ENCODE measurements around the gene PDE10A.
A peak's percentile ranks its signal among the peaks of the same experiment; 100 is the strongest.

PDE10A gene

DNA sequence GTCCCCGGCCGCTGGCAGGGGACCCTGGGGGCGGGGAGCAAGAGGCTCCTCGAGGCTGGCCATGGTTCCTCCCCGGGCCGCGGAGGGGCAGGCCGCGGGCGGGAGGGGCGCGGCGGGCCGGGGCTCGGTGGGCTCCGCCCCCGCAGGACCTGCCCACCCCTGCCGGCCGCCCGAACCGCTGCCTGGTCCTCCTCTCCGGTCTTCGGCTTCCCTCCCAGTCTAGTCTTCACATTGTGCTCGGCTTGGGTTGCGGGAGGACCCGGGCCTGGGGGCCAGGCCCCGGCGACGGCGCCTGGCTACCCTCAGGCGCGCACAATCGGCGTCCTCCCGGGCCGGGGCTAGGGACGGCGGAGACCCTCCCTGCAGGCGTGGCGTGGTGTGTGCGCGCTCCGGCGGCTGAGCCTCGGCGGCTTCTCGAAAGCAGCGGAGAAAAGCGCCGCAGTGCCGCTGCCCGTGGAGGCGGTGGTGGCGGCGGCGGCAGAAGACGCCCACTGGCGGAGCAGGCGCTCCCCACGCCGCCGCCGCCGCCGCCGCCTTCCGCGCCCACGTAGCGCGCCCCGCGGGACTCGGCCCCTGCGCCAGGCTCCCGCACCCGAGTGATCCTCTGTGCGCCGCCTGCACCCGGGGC is at the start of gene PDE10A:
TSS of gene PDE10A (minus strand) at position 493 of the 628 bp plus-strand sequence. CDS start at position 63, 430 bp downstream.
- Mint-ChIP-seq H3K27ac (peak within 1 kb of the TSS; percentile 25 to 87 (median 77)), H3K4me3 (peak within 1 kb of the TSS; percentile 83 to 96 (median 85)), H3K27me3 (ENCODE audit: low read depth) (peaks cover 66% of the 10 kb centered on the region), H3K36me3 (ENCODE audit: low read depth) (no peaks in the 10 kb centered on the region), H3K4me1 (peaks cover 26% of the 10 kb centered on the region), H3K9me3 (no peaks in the 10 kb centered on the region)
- TF ChIP-seq, protein P1, sequence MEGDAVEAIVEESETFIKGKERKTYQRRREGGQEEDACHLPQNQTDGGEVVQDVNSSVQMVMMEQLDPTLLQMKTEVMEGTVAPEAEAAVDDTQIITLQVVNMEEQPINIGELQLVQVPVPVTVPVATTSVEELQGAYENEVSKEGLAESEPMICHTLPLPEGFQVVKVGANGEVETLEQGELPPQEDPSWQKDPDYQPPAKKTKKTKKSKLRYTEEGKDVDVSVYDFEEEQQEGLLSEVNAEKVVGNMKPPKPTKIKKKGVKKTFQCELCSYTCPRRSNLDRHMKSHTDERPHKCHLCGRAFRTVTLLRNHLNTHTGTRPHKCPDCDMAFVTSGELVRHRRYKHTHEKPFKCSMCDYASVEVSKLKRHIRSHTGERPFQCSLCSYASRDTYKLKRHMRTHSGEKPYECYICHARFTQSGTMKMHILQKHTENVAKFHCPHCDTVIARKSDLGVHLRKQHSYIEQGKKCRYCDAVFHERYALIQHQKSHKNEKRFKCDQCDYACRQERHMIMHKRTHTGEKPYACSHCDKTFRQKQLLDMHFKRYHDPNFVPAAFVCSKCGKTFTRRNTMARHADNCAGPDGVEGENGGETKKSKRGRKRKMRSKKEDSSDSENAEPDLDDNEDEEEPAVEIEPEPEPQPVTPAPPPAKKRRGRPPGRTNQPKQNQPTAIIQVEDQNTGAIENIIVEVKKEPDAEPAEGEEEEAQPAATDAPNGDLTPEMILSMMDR (IDR thresholded peaks at IDR 0.05; ENCODE audit: unreplicated experiment in 3 of 3): peak in 1 of 3 experiments; percentile 20

GRCh38 chr6:165708985-165709576 is 46.0 kb upstream of the PDE10A start:
- TF ChIP-seq, protein P1 (IDR thresholded peaks at IDR 0.05; ENCODE audit: unreplicated experiment in 3 of 3): no peak
- no peak overlapping the region for H3K27ac Mint-ChIP-seq
- H3K9me3 Mint-ChIP-seq: peaks cover 4% of the 10 kb centered on the region
- H3K27me3 Mint-ChIP-seq (ENCODE audit: low read depth): peaks cover 13% of the 10 kb centered on the region
- H3K4me1 Mint-ChIP-seq: peaks cover 1% of the 10 kb centered on the region
- no peaks in the 10 kb centered on the region for H3K36me3 Mint-ChIP-seq (ENCODE audit: low read depth)
- no peak overlapping the region for H3K4me3 Mint-ChIP-seq

GRCh38 chr6:165707067-165707853 is 44.2 kb upstream of the PDE10A start:
- Mint-ChIP-seq H3K9me3 (peaks cover 4% of the 10 kb centered on the region), H3K4me3 (no peak overlapping the region), H3K27me3 (ENCODE audit: low read depth) (peaks cover 12% of the 10 kb centered on the region), H3K4me1 (peaks cover 6% of the 10 kb centered on the region), H3K27ac (no peak overlapping the region), H3K36me3 (ENCODE audit: low read depth) (no peaks in the 10 kb centered on the region)
- TF ChIP-seq, protein P1 (IDR thresholded peaks at IDR 0.05; ENCODE audit: unreplicated experiment in 3 of 3): no peak

DNA sequence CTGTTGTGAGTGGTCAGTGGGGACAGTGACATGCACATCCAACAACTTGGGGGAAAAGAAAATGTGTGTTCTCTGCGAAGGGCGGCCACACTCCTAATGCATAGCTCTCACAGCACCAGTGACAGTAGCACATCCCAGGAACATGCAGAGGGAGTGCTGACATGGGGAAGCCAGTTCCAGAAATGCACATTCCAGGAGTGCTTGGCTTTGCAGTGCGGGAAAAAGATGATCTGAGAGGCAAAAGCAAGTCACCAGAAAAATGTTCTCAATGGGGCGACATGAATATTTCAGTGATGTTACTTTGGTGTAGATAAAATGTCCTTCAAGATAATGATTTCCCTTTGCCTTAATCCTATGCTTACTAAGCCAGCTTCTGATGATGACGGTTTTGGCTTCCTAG is 42.9 kb upstream of the PDE10A start:
- Mint-ChIP-seq H3K36me3 (ENCODE audit: low read depth) (no peaks in the 10 kb centered on the region), H3K4me3 (no peak overlapping the region), H3K27me3 (ENCODE audit: low read depth) (peaks cover 22% of the 10 kb centered on the region), H3K4me1 (peaks cover 12% of the 10 kb centered on the region), H3K27ac (no peak overlapping the region), H3K9me3 (peaks cover 4% of the 10 kb centered on the region)
- TF ChIP-seq, protein P1 (IDR thresholded peaks at IDR 0.05; ENCODE audit: unreplicated experiment in 3 of 3): no peak

GRCh38 chr6:165704045-165704748 is 41.2 kb upstream of the PDE10A start:
- Mint-ChIP-seq H3K4me1 (peaks cover 12% of the 10 kb centered on the region), H3K36me3 (ENCODE audit: low read depth) (no peaks in the 10 kb centered on the region), H3K27me3 (ENCODE audit: low read depth) (peaks cover 18% of the 10 kb centered on the region), H3K9me3 (no peaks in the 10 kb centered on the region), H3K27ac (peak overlapping the region; percentile 43 to 85 (median 68)), H3K4me3 (peak overlapping the region in 1 of 3 experiments; percentile 17)
- TF ChIP-seq, protein P1 (IDR thresholded peaks at IDR 0.05; ENCODE audit: unreplicated experiment in 3 of 3): no peak
